HepG2 (cell line): Measurements from ENCODE around the gene MXD1. TPM values are rescaled to one million over a fixed set of nuclear protein-coding genes. Genes with fewer than 3 reads are reported as not detected.

Experiments used
- ATF7 ChIP-seq, 2 experiments: fragments of 450-650 bp in 1 of 2; sonication (generic) in 1 of 2; formaldehyde crosslinking in 1 of 2; IDR thresholded peaks; 2 replicates each; pipeline versions ENCODE4 v1.4.0 to v1.6.1; 2016 to 2020; ENCODE audit warnings: antibody characterized with exemption in 1 of 2, mild to moderate bottlenecking in 1 of 2, missing genetic modification reagents in 1 of 2
- CAMTA2 ChIP-seq: sonication (generic); formaldehyde crosslinking; IDR thresholded peaks from 2 replicates; pipeline ENCODE4 v1.4.0; 2020; ENCODE audit warnings: mild to moderate bottlenecking, missing genetic modification reagents, borderline replicate concordance
- MEF2D ChIP-seq: sonication (generic); formaldehyde crosslinking; IDR thresholded peaks from 2 replicates; pipeline ENCODE4 v1.5.1; 2020; ENCODE audit warnings: mild to moderate bottlenecking, missing genetic modification reagents
- PRPF4 ChIP-seq: fragments of 200-400 bp; formaldehyde crosslinking; IDR thresholded peaks from 2 replicates; pipeline ENCODE4 v1.6.1; 2016; ENCODE audit warnings: low read length, low read depth; ENCODE audit not compliant: poor library complexity, severe bottlenecking
- RERE ChIP-seq: IDR thresholded peaks from 2 replicates; pipeline ENCODE4 v1.6.1; 2016; ENCODE audit warnings: low read depth, missing genetic modification reagents, missing compliant biosample characterization
- SYNCRIP ChIP-seq: fragments of 200-400 bp; formaldehyde crosslinking; IDR thresholded peaks from 2 replicates; pipeline ENCODE4 v1.6.1; 2018; ENCODE audit warnings: mild to moderate bottlenecking, low read depth, low read length; ENCODE audit not compliant: insufficient read depth
- TFDP2 ChIP-seq: sonication (generic); formaldehyde crosslinking; IDR thresholded peaks from 2 replicates; pipeline ENCODE4 v1.4.0; 2020; ENCODE audit warnings: missing genetic modification reagents
- TMF1 ChIP-seq: sonication (generic); formaldehyde crosslinking; IDR thresholded peaks from 2 replicates; pipeline ENCODE4 v1.8.1; 2022; ENCODE audit warnings: low read depth, missing genetic modification reagents
- U2AF1 ChIP-seq: fragments of 200-400 bp; formaldehyde crosslinking; optimal IDR thresholded peaks from 2 replicates; pipeline ENCODE3; 2017; ENCODE audit warnings: mild to moderate bottlenecking, low read depth, low read length
- ZBTB20 ChIP-seq: sonication (generic); formaldehyde crosslinking; IDR thresholded peaks from 2 replicates; pipeline ENCODE4 v1.8.1; 2023; ENCODE audit warnings: missing genetic modification reagents, low read depth, mild to moderate bottlenecking, borderline replicate concordance
- ZNF546 ChIP-seq: sonication (generic); formaldehyde crosslinking; conservative IDR thresholded peaks from 2 replicates; pipeline ENCODE4 v1.8.1; 2023; ENCODE audit warnings: mild to moderate bottlenecking, missing genetic modification reagents
- ZNF577 ChIP-seq: sonication (generic); formaldehyde crosslinking; IDR thresholded peaks from 2 replicates; pipeline ENCODE4 v1.4.0; 2020; ENCODE audit warnings: mild to moderate bottlenecking, low read depth, missing genetic modification reagents, borderline replicate concordance
- ZNF883 ChIP-seq: sonication (generic); formaldehyde crosslinking; IDR thresholded peaks from 2 replicates; pipeline ENCODE4 v1.5.1; 2020; ENCODE audit warnings: mild to moderate bottlenecking, missing genetic modification reagents; ENCODE audit errors: not compliant biosample characterization
- polyA plus RNA-seq, 8 experiments: library from polyadenylated mRNA; depleted of rRNA in 3 of 8; stranded (reverse) in 7 of 8; unstranded in 1 of 8; fragments of >200 nt; fragmentation: Illumina TruSeq in 4 of 8; extraction: Trizol in 4 of 8; gene quantifications; 2 replicates each; pipeline versions ENCODE4 v1.2.1 to v1.2.3, GENCODE V29; 2011 to 2016; ENCODE audit warnings: low read depth in 4 of 8, missing spikeins in 1 of 8, mixed read lengths in 1 of 8; ENCODE audit not compliant: insufficient read depth in 1 of 8
- total RNA-seq, 5 experiments: library from RNA; depleted of rRNA; stranded (reverse); fragments of >200 nt; fragmentation: Illumina TruSeq; extraction: Trizol; gene quantifications; 2 replicates each; pipeline ENCODE4 v1.2.3, GENCODE V29; 2016; ENCODE audit warnings: low read depth in 1 of 5
- TF ChIP-seq, protein P1 (sequence below): sonication (generic); formaldehyde crosslinking; IDR thresholded peaks from 2 replicates; pipeline ENCODE4 v1.8.1; 2023; ENCODE audit warnings: mild to moderate bottlenecking, moderate library complexity, missing genetic modification reagents
- TF ChIP-seq, protein P2 (sequence below): IDR thresholded peaks from 2 replicates; pipeline ENCODE4 v1.6.1; 2016; ENCODE audit warnings: low read depth, control low read depth
- TF ChIP-seq, protein P3 (sequence below): sonication (generic); formaldehyde crosslinking; IDR thresholded peaks from 2 replicates; pipeline ENCODE4 v1.4.0; 2020; ENCODE audit warnings: missing genetic modification reagents

Gene MXD1
- total and polyA plus RNA-seq, 2 of the 13 experiments (the other 11 are each of a cell fraction or from before 2014, with no cell fraction given), result 6.4 to 14.9 TPM

DNA sequence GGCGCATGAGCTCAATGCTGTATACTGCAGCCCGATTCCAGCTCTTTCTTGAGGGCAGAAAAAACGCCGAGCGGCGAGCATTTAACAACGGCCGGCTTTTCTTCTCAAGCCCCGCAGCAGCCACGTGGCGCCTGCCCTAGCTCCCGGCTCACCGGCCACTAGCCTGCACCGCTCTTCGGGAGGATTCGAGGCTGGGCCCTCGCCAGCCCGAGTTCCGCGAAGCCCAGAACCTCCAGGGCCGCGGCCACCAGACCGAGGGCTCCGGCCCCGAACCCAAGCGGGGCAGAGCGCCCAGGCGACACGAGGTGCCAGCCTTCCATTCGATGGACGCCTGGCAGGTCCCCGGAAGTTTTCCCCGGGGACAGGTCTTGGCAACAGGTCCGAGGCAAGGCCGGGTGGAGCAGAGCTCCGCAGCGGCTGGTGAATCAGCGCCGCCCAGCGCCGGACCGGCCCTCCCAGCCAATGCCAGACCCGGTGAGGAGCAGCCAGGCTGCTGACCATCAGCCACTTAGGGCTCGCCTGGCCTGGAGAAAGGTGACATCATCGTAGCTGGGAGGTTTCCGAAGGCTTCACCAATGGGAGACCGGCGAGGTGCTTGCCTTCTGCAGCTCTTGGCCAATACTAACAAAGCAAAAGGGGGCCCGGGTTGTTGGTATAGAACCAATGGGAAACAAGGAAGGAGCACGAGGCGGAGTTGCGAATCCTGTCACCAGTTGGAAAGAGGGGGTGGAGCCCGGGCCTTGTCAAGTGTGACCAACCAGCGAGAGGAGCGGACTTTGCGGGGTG is 552 bp upstream of the MXD1 start (continued):
- TF ChIP-seq U2AF1, result peak; percentile 20
- TF ChIP-seq SYNCRIP, result no peak
- peak; percentile 93; the same call in 1 of the 2 replicates for TF ChIP-seq ZBTB20 (CRISPR knock-in tag)
- no peak for TF ChIP-seq TMF1 (CRISPR knock-in tag)
- TF ChIP-seq MEF2D (CRISPR knock-in tag), result peak; percentile 72
- peak; percentile 72 for TF ChIP-seq TFDP2
- TF ChIP-seq ZNF546 (CRISPR knock-in tag), result peak; percentile 92
- TF ChIP-seq PRPF4, result no peak
- TF ChIP-seq, protein P1, sequence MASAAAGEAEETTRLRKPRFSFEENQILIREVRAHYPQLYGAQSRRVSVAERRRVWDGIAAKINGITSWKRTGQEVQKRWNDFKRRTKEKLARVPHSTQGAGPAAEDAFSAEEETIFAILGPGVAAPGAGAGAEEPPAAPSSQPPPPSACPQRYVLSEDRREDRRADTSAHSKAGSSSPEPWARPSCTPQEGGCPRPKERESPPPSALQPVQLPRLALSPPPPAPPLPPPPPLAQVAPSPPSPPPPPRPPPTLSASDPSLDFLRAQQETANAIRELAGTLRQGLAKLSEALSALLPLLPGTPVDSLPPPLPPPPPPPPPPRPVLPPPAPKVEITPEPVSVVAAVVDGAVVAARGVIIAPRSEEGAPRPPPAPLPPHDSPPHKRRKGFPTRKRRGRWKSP, result peak; percentile 86
- no peak for TF ChIP-seq CAMTA2
- TF ChIP-seq, protein P2, sequence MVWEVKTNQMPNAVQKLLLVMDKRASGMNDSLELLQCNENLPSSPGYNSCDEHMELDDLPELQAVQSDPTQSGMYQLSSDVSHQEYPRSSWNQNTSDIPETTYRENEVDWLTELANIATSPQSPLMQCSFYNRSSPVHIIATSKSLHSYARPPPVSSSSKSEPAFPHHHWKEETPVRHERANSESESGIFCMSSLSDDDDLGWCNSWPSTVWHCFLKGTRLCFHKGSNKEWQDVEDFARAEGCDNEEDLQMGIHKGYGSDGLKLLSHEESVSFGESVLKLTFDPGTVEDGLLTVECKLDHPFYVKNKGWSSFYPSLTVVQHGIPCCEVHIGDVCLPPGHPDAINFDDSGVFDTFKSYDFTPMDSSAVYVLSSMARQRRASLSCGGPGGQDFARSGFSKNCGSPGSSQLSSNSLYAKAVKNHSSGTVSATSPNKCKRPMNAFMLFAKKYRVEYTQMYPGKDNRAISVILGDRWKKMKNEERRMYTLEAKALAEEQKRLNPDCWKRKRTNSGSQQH (CRISPR knock-in tag), result peak; percentile 88; the same call in 1 of the 2 replicates
- TF ChIP-seq, protein P3, sequence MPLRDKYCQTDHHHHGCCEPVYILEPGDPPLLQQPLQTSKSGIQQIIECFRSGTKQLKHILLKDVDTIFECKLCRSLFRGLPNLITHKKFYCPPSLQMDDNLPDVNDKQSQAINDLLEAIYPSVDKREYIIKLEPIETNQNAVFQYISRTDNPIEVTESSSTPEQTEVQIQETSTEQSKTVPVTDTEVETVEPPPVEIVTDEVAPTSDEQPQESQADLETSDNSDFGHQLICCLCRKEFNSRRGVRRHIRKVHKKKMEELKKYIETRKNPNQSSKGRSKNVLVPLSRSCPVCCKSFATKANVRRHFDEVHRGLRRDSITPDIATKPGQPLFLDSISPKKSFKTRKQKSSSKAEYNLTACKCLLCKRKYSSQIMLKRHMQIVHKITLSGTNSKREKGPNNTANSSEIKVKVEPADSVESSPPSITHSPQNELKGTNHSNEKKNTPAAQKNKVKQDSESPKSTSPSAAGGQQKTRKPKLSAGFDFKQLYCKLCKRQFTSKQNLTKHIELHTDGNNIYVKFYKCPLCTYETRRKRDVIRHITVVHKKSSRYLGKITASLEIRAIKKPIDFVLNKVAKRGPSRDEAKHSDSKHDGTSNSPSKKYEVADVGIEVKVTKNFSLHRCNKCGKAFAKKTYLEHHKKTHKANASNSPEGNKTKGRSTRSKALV, result 0 out of 2 replicates have a peak, but pooled peaks have one; percentile 40
- TF ChIP-seq RERE (CRISPR knock-in tag), result no peak; the same call in 1 of the 2 replicates
- TF ChIP-seq ATF7 (IDR thresholded peaks at IDR 0.05), result peak; percentile 99
- TF ChIP-seq ATF7 (CRISPR knock-in tag; IDR thresholded peaks at IDR 0.05), result peak; percentile 95
- peak; percentile 91 for TF ChIP-seq ZNF883 (CRISPR knock-in tag)
- peak; percentile 82; the same call in 1 of the 2 replicates for TF ChIP-seq ZNF577 (CRISPR knock-in tag)
